ENCODE measurements around the gene LCNL1. TPM values are rescaled to one million over a fixed set of nuclear protein-coding genes. Genes with fewer than 3 reads are reported as not detected.

LCNL1 gene
- total and polyA plus RNA-seq, 4 experiments from 2014 or later, result 0.14 to 0.17 TPM; not detected in 2

- no peaks in the 10 kb centered on the region for H3K9me3 ChIP-seq (ENCODE audit: control insufficient read depth in 1 of 2, low read length in 2 of 2)
- Mint-ChIP-seq H3K4me3 (peak overlapping the region; percentile 75 to 88 (median 84)), H3K36me3 (peaks cover 12 to 17% of the 10 kb centered on the region in 2 donors), H3K4me1 (peaks cover 3 to 22% (median 13%) of the 10 kb centered on the region in 4 donors), H3K9me3 (peaks cover 0 to under 1% (median 0%) of the 10 kb centered on the region in 8 donors), H3K27me3 (no peaks in the 10 kb centered on the region), H3K27ac (peak overlapping the region; percentile 42 to 90 (median 79))
- peaks cover 21% of the 10 kb centered on the region for H3K36me3 ChIP-seq (ENCODE audit: insufficient read depth, low read length)
- peak overlapping the region in 1 of 2 donors; percentile 70 for H3K4me3 ChIP-seq (ENCODE audit: low read length in 2 of 2)
- peak overlapping the region; percentile 59 for H3K27ac ChIP-seq (ENCODE audit: low read depth, low read length)
- no peaks in the 10 kb centered on the region for H3K27me3 ChIP-seq (ENCODE audit: insufficient read depth, low read length)
- POLR2A ChIA-PET (ENCODE audit: partially characterized antibody), result interaction anchor here (0.8 to 4.1 kb wide), 22 partner anchors 16 to 297 kb away, joined by 3 to 37 read pairs (median 8); partner anchors contain the start of genes AJM1, CLIC3, EDF1 and LCNL1
- H3K4me1 ChIP-seq (ENCODE audit: insufficient read depth, low read length), result peaks cover 20% of the 10 kb centered on the region
- CTCF ChIA-PET (ENCODE audit: partially characterized antibody), result interaction anchor here (1.1 to 2.6 kb wide), 2 partner anchors 91 to 151 kb away, joined by 3 to 12 read pairs; no protein-coding TSS in a partner anchor
- intact Hi-C loops (cut with micrococcal nuclease), result loop anchor here (1.0 to 2.0 kb wide), 9 partner anchors 41 to 153 kb away; partner anchors contain the start of genes AJM1, EDF1, PAXX and PHPT1
- DNase-seq, result peak in 4 of 5 donors; percentile 24 to 36 (median 32)
Observed at GRCh38 chr9:136943291-136944211, 39.2 kb upstream of the LCNL1 start.

- intact Hi-C loops (cut with micrococcal nuclease), result loop anchor here (1.0 to 2.0 kb wide), 9 partner anchors 41 to 154 kb away; partner anchors contain the start of genes AJM1, EDF1, PAXX and PHPT1
- Histone ChIP-seq H3K4me3 (ENCODE audit: low read length in 2 of 2) (peak overlapping the region in 1 of 2 donors; percentile 70), H3K4me1 (ENCODE audit: insufficient read depth, low read length) (peaks cover 22% of the 10 kb centered on the region), H3K27me3 (ENCODE audit: insufficient read depth, low read length) (no peaks in the 10 kb centered on the region), H3K36me3 (ENCODE audit: insufficient read depth, low read length) (peaks cover 21% of the 10 kb centered on the region), H3K27ac (ENCODE audit: low read depth, low read length) (peak overlapping the region; percentile 59), H3K9me3 (ENCODE audit: control insufficient read depth in 1 of 2, low read length in 2 of 2) (no peaks in the 10 kb centered on the region)
- CTCF ChIA-PET (ENCODE audit: partially characterized antibody), result interaction anchor here (0.6 to 2.6 kb wide), 3 partner anchors 91 to 152 kb away, joined by 3 to 12 read pairs (median 3); partner anchors contain the start of gene AJM1
- Mint-ChIP-seq H3K27ac (peak overlapping the region in 1 of 7 donors; percentile 66), H3K36me3 (peaks cover 10 to 13% of the 10 kb centered on the region in 2 donors), H3K27me3 (no peaks in the 10 kb centered on the region), H3K4me1 (peaks cover 3 to 22% (median 9%) of the 10 kb centered on the region in 4 donors), H3K4me3 (peak overlapping the region in 5 of 8 donors; percentile 75 to 88 (median 85)), H3K9me3 (no peaks in the 10 kb centered on the region)
- DNase-seq, result no peak
- POLR2A ChIA-PET (ENCODE audit: partially characterized antibody), result interaction anchor here (0.8 to 4.1 kb wide), 24 partner anchors 16 to 296 kb away, joined by 3 to 37 read pairs (median 8); partner anchors contain the start of genes AJM1, CLIC3, EDF1 and LCNL1
Observed at GRCh38 chr9:136944212-136944518, 38.6 kb upstream of the LCNL1 start.

GRCh38 chr9:136944519-136945332, 38.1 kb upstream of the LCNL1 start, which contains the start of the genes C8G and FBXW5:
Gene C8G (plus strand): TSS chr9:136945243. CDS start chr9:136945321, 78 bp downstream.
Gene FBXW5 (minus strand): TSS chr9:136944738. CDS start chr9:136944083, 655 bp downstream.
- H3K27me3 ChIP-seq (ENCODE audit: insufficient read depth, low read length), result no peaks in the 10 kb centered on the region
- peaks cover 6 to 8% of the 10 kb centered on the region in 2 donors for H3K36me3 Mint-ChIP-seq
- H3K27ac ChIP-seq (ENCODE audit: low read depth, low read length), result peak within 1 kb of the TSS; percentile 59
- H3K4me3 ChIP-seq (ENCODE audit: low read length in 2 of 2), result peak within 1 kb of the TSS in 1 of 2 donors; percentile 70
- H3K27ac Mint-ChIP-seq, result peak within 1 kb of the TSS; percentile 66 to 90 (median 81)
- peaks cover 23% of the 10 kb centered on the region for H3K4me1 ChIP-seq (ENCODE audit: insufficient read depth, low read length)
- H3K4me1 Mint-ChIP-seq, result peaks cover 3 to 17% (median 9%) of the 10 kb centered on the region in 4 donors
- CTCF ChIA-PET (ENCODE audit: partially characterized antibody), result interaction anchor here (0.6 to 2.6 kb wide), 4 partner anchors 47 to 103 kb away, joined by 3 to 12 read pairs (median 6); partner anchors contain the start of gene AJM1
- intact Hi-C loops (cut with micrococcal nuclease), result loop anchor here (1.0 to 2.0 kb wide), 9 partner anchors 42 to 154 kb away; partner anchors contain the start of genes AJM1, EDF1, PAXX and PHPT1
- H3K9me3 Mint-ChIP-seq, result no peaks in the 10 kb centered on the region
- peak within 1 kb of the TSS; percentile 75 to 88 (median 85) for H3K4me3 Mint-ChIP-seq
- H3K9me3 ChIP-seq (ENCODE audit: control insufficient read depth in 1 of 2, low read length in 2 of 2), result no peaks in the 10 kb centered on the region
- H3K36me3 ChIP-seq (ENCODE audit: insufficient read depth, low read length), result peaks cover 21% of the 10 kb centered on the region
- H3K27me3 Mint-ChIP-seq, result no peaks in the 10 kb centered on the region
- DNase-seq, result peak; percentile 89 to 97 (median 96)
- POLR2A ChIA-PET (ENCODE audit: partially characterized antibody), result interaction anchor here (0.8 to 4.1 kb wide), 25 partner anchors 15 to 296 kb away, joined by 3 to 37 read pairs (median 7); partner anchors contain the start of genes AJM1, CLIC3, EDF1 and LCNL1

GRCh38 chr9:136945333-136946227, 37.2 kb upstream of the LCNL1 start:
- Histone ChIP-seq H3K27me3 (ENCODE audit: insufficient read depth, low read length) (no peaks in the 10 kb centered on the region), H3K9me3 (ENCODE audit: control insufficient read depth in 1 of 2, low read length in 2 of 2) (no peaks in the 10 kb centered on the region), H3K27ac (ENCODE audit: low read depth, low read length) (no peak overlapping the region), H3K4me3 (ENCODE audit: low read length in 2 of 2) (no peak overlapping the region), H3K36me3 (ENCODE audit: insufficient read depth, low read length) (peaks cover 14% of the 10 kb centered on the region), H3K4me1 (ENCODE audit: insufficient read depth, low read length) (peaks cover 28% of the 10 kb centered on the region)
- H3K27ac Mint-ChIP-seq, result peak overlapping the region in 3 of 7 donors; percentile 31 to 88 (median 88)
- peaks cover 4 to 21% (median 13%) of the 10 kb centered on the region in 4 donors for H3K4me1 Mint-ChIP-seq
- DNase-seq, result no peak
- no peaks in the 10 kb centered on the region for H3K9me3 Mint-ChIP-seq
- peak overlapping the region in 1 of 8 donors; percentile 25 for H3K4me3 Mint-ChIP-seq
- H3K36me3 Mint-ChIP-seq, result peaks cover 6% of the 10 kb centered on the region in 2 donors
- H3K27me3 Mint-ChIP-seq, result no peaks in the 10 kb centered on the region
- intact Hi-C loops (cut with micrococcal nuclease), result loop anchor here (2.0 kb wide), 2 partner anchors 43 to 47 kb away; partner anchors contain the start of gene PAXX
- ChIA-PET CTCF (ENCODE audit: partially characterized antibody) (interaction anchor here (1.2 to 2.6 kb wide), 4 partner anchors 46 to 89 kb away, joined by 3 to 12 read pairs (median 6); partner anchors contain the start of gene CLIC3), POLR2A (ENCODE audit: partially characterized antibody) (interaction anchor here (0.7 to 4.1 kb wide), 11 partner anchors 14 to 217 kb away, joined by 3 to 37 read pairs (median 8); partner anchors contain the start of genes AJM1, CLIC3, EDF1 and PAXX)

- H3K9me3 ChIP-seq (ENCODE audit: control insufficient read depth in 1 of 2, low read length in 2 of 2), result no peaks in the 10 kb centered on the region
- Mint-ChIP-seq H3K27ac (peak overlapping the region in 2 of 7 donors; percentile 5 to 88), H3K36me3 (peaks cover 2 to 4% of the 10 kb centered on the region in 2 donors), H3K27me3 (no peaks in the 10 kb centered on the region), H3K4me3 (no peak overlapping the region), H3K9me3 (no peaks in the 10 kb centered on the region), H3K4me1 (peaks cover 4 to 24% (median 14%) of the 10 kb centered on the region in 4 donors)
- intact Hi-C loops (cut with micrococcal nuclease), result no loop called here
- ChIA-PET POLR2A (ENCODE audit: partially characterized antibody) (interaction anchor here (0.7 to 4.1 kb wide), 6 partner anchors 13 to 51 kb away, joined by 3 to 32 read pairs (median 8); partner anchors contain the start of genes CLIC3 and PAXX), CTCF (ENCODE audit: partially characterized antibody) (interaction anchor here (1.2 to 3.5 kb wide), 8 partner anchors 45 to 89 kb away, joined by 3 to 84 read pairs (median 12); partner anchors contain the start of genes CLIC3 and FUT7)
- H3K36me3 ChIP-seq (ENCODE audit: insufficient read depth, low read length), result peaks cover 7% of the 10 kb centered on the region
- H3K27me3 ChIP-seq (ENCODE audit: insufficient read depth, low read length), result no peaks in the 10 kb centered on the region
- H3K27ac ChIP-seq (ENCODE audit: low read depth, low read length), result no peak overlapping the region
- DNase-seq, result no peak
- peaks cover 31% of the 10 kb centered on the region for H3K4me1 ChIP-seq (ENCODE audit: insufficient read depth, low read length)
- H3K4me3 ChIP-seq (ENCODE audit: low read length in 2 of 2), result no peak overlapping the region
Observed at GRCh38 chr9:136946228-136947027, 36.4 kb upstream of the LCNL1 start.

All from CD4-positive, alpha-beta memory T cell (primary cell).